ENCODE data around the gene DIAPH2. TPM values are rescaled to one million over a fixed set of nuclear protein-coding genes. Genes with fewer than 3 reads are reported as not detected.

The DIAPH2 gene
- total and polyA plus RNA-seq, 10 donors: 2.5 to 32.1 (median 17.7) TPM

DNA sequence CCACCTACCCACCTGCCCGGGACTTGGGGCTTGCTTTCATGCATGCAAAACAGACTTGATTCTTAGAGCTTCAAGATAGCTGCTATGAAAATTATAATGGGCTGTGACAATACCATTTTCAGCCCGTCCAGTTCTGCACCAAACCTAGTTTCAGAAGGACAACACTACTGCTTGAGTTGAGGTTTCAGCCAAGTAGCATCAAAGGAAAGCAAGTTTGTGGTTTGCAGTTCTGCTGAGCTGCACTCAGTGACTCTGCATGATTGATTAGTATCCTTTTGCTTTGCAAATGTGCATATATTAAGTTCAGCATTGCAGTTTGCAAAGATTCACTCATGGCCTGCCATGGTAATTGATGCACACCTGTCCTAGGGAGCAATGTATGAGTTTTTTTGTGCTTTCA lies 641.8 kb downstream of the DIAPH2 start:
- 59 to 70% (median 68%) methylated on average over 1 to 2 of the region's 2 CpGs for WGBS, 5 donors
- Histone ChIP-seq H3K4me1 (no peaks in the 10 kb centered on the region), H3K27me3 (replicated peaks in 1 of 7) (no peaks in the 10 kb centered on the region), H3K36me3 (no peaks in the 10 kb centered on the region), H3K4me3 (no peak overlapping the region), H3K9me3 (no peaks in the 10 kb centered on the region), H3K27ac (no peak overlapping the region)
- DNase-seq: no peak
- intact Hi-C loops (cut with DNase I; ENCODE audit: low total_unique reads): no loop called here
- TF ChIP-seq POLR2A (IDR thresholded peaks at IDR 0.05): no peak
- no peak for TF ChIP-seq POLR2AphosphoS5 (IDR thresholded peaks at IDR 0.05)
- TF ChIP-seq, protein P1, sequence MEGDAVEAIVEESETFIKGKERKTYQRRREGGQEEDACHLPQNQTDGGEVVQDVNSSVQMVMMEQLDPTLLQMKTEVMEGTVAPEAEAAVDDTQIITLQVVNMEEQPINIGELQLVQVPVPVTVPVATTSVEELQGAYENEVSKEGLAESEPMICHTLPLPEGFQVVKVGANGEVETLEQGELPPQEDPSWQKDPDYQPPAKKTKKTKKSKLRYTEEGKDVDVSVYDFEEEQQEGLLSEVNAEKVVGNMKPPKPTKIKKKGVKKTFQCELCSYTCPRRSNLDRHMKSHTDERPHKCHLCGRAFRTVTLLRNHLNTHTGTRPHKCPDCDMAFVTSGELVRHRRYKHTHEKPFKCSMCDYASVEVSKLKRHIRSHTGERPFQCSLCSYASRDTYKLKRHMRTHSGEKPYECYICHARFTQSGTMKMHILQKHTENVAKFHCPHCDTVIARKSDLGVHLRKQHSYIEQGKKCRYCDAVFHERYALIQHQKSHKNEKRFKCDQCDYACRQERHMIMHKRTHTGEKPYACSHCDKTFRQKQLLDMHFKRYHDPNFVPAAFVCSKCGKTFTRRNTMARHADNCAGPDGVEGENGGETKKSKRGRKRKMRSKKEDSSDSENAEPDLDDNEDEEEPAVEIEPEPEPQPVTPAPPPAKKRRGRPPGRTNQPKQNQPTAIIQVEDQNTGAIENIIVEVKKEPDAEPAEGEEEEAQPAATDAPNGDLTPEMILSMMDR (IDR thresholded peaks at IDR 0.05 in 8 of 11, conservative IDR thresholded peaks at IDR 0.05 in 3 of 11): no peak

DNA sequence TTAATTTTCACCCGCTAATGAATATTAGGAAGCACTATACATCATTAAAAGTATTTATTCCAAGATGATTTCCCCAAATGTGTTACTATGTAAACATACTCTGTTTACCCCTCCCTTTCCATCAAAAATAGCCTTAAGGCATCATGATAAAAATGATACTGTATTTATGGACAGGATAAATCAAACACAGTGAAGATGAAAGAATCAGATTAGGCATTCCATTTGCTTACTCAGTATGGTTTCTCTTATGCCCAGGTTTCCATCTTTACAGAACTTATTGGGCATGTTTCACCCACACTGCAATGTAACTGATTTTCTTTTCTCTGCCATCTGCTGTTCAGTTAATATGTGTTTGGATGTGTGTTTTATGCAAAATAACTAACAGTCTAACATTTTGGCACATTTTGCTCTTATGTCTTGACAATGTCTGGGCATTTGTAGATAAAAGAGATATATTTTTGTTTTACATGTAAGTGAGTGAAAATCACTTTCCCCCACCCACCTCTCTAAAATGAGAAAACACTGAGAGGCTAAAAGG lies 644.3 kb downstream of the DIAPH2 start:
- DNase-seq: no peak
- H3K27me3 ChIP-seq (replicated peaks in 1 of 7): no peaks in the 10 kb centered on the region
- intact Hi-C loops (cut with DNase I; ENCODE audit: low total_unique reads): no loop called here
- WGBS, 5 donors: 77 to 100% (median 95%) methylated on average over 1 of the region's 1 CpG
- TF ChIP-seq, protein P1 (IDR thresholded peaks at IDR 0.05 in 8 of 11, conservative IDR thresholded peaks at IDR 0.05 in 3 of 11): no peak
- TF ChIP-seq POLR2A (IDR thresholded peaks at IDR 0.05) (no peak), POLR2AphosphoS5 (IDR thresholded peaks at IDR 0.05) (no peak)
- H3K36me3 ChIP-seq: no peaks in the 10 kb centered on the region
- no peaks in the 10 kb centered on the region for H3K9me3 ChIP-seq
- H3K27ac ChIP-seq: no peak overlapping the region
- no peaks in the 10 kb centered on the region for H3K4me1 ChIP-seq
- H3K4me3 ChIP-seq: no peak overlapping the region

DNA sequence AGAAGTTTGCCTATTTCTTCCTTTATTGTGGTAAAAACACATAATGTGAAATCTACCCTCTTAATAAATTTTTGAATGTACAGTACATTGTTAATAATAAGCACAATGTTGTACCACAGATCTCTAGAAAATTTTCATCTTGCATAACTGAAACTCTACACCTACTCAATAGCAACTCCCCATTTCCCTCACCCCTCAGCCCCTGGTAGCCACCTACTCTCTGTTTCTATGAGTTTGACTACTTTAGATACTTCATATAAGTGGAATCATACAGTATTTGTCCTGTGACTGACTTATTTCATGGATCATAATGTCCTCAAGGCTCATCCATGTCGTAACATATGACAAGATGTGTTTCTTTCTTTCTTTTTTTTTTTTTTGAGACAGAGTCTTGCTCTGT lies 645.5 kb downstream of the DIAPH2 start:
- Histone ChIP-seq H3K36me3 (no peaks in the 10 kb centered on the region), H3K27me3 (replicated peaks in 1 of 7) (no peaks in the 10 kb centered on the region), H3K27ac (no peak overlapping the region), H3K4me1 (no peaks in the 10 kb centered on the region), H3K4me3 (no peak overlapping the region), H3K9me3 (no peaks in the 10 kb centered on the region)
- DNase-seq: no peak
- 78 to 96% (median 89%) methylated on average over 1 of the region's 1 CpG for WGBS, 5 donors
- intact Hi-C loops (cut with DNase I; ENCODE audit: low total_unique reads): no loop called here
- TF ChIP-seq, protein P1 (IDR thresholded peaks at IDR 0.05 in 8 of 11, conservative IDR thresholded peaks at IDR 0.05 in 3 of 11): no peak
- TF ChIP-seq POLR2A (IDR thresholded peaks at IDR 0.05): no peak
- TF ChIP-seq POLR2AphosphoS5 (IDR thresholded peaks at IDR 0.05): no peak

GRCh38 chrX:97332963-97333362 lies 648.3 kb downstream of the DIAPH2 start:
- H3K36me3 ChIP-seq: no peaks in the 10 kb centered on the region
- TF ChIP-seq POLR2A (IDR thresholded peaks at IDR 0.05): no peak
- no peak for TF ChIP-seq POLR2AphosphoS5 (IDR thresholded peaks at IDR 0.05)
- TF ChIP-seq, protein P1 (IDR thresholded peaks at IDR 0.05 in 8 of 11, conservative IDR thresholded peaks at IDR 0.05 in 3 of 11): no peak
- no peak for DNase-seq
- WGBS, 5 donors: 82 to 94% (median 87%) methylated on average over 3 of the region's 3 CpGs
- no peak overlapping the region for H3K27ac ChIP-seq
- no peaks in the 10 kb centered on the region for H3K27me3 ChIP-seq (replicated peaks in 1 of 7)
- H3K4me1 ChIP-seq: no peaks in the 10 kb centered on the region
- intact Hi-C loops (cut with DNase I; ENCODE audit: low total_unique reads): no loop called here
- H3K4me3 ChIP-seq: no peak overlapping the region
- H3K9me3 ChIP-seq: no peaks in the 10 kb centered on the region

All from spleen (tissue), 11 donors.